HG03457 (cell line): ENCODE data around the gene PCDHGA1.
A peak's percentile ranks its signal among the peaks of the same experiment; 100 is the strongest.
"Not testable (repeated sequence)": the region's sequence is repeated elsewhere in the genome, so short reads cannot be mapped to it uniquely, and the experiment has no call there.

Experiments used
- ATAC-seq: cut with Tn5 transposase; IDR thresholded peaks from one replicate; pipeline ENCODE4 v1.9.1; 2021; ENCODE audit warnings: moderate number of reproducible peaks; ENCODE audit not compliant: unreplicated experiment

PCDHGA1 gene

DNA sequence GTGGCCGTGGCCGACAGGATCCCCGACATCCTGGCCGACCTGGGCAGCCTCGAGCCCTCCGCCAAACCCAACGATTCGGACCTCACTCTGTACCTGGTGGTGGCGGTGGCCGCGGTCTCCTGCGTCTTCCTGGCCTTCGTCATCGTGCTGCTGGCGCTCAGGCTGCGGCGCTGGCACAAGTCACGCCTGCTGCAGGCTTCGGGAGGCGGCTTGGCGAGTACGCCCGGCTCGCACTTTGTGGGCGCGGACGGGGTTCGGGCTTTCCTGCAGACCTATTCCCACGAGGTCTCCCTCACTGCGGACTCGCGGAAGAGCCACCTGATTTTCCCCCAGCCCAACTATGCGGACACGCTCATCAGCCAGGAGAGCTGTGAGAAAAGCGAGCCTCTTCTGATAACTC lies 15.7 kb downstream of the PCDHGA1 start:
- not testable (repeated sequence) for ATAC-seq

DNA sequence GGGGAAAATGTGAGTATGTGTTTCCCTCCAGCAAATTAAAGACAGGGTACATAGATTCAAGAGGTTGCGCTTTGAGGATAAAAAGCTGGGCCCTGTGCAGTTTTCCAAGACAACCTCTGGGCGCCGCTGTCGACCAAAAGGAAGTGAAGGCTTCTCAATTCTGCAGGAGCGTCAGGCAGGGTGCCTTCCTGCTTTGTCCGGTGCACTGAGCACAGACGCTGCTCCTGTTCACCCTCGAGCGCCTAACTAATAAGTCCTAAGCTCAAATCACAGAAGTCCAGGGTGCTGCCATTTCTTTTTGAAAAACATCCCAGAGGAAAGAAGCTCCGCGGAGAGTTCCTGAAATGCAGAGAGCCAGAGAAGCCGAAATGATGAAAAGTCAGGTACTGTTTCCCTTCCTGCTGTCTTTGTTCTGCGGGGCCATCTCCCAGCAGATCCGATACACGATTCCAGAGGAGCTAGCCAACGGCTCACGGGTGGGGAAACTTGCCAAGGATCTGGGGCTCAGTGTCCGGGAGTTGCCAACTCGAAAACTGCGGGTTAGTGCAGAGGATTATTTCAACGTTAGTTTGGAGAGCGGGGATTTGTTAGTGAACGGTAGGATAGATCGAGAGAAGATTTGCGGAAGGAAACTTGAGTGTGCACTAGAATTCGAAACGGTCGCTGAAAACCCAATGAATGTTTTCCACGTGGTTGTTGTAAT lies 19.8 kb downstream of the PCDHGA1 start, which contains the start of gene PCDHGB1:
Gene PCDHGB1, plus strand, starts transcription at position 183 of the 703 bp plus-strand sequence. Its CDS starts 162 bp downstream, at position 345.
- no peak for ATAC-seq

DNA sequence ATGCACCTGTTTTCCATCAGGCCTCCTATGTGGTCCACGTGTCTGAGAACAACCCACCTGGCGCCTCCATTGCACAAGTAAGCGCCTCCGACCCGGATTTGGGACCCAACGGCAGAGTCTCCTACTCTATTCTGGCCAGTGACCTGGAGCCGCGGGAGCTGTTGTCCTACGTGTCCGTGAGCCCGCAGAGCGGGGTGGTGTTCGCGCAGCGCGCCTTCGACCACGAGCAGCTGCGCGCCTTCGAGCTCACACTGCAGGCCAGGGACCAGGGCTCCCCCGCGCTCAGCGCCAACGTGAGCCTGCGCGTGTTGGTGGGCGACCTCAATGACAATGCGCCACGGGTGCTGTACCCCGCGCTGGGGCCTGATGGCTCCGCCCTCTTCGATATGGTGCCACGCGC lies 21.3 kb downstream of the PCDHGA1 start:
- ATAC-seq, result no peak

- no peak for ATAC-seq
Observed at GRCh38 chr5:141354900-141355469, 24.7 kb downstream of the PCDHGA1 start, which contains the start of gene PCDHGA4. Gene PCDHGA4 (plus strand): TSS chr5:141355021. CDS start chr5:141355108, 87 bp downstream.

DNA sequence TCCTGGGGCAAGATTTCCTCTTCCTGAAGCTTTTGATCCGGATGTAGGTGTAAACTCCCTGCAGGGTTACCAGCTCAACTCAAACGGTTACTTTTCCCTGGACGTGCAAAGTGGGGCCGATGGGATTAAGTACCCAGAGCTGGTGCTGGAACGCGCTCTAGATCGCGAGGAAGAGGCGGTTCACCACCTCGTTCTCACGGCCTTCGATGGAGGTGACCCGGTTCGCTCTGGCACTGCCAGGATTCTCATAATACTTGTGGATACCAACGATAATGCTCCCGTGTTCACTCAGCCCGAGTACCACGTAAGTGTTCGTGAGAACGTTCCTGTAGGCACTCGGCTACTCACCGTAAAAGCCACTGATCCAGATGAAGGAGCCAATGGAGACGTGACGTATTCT lies 25.3 kb downstream of the PCDHGA1 start:
- no peak for ATAC-seq

DNA sequence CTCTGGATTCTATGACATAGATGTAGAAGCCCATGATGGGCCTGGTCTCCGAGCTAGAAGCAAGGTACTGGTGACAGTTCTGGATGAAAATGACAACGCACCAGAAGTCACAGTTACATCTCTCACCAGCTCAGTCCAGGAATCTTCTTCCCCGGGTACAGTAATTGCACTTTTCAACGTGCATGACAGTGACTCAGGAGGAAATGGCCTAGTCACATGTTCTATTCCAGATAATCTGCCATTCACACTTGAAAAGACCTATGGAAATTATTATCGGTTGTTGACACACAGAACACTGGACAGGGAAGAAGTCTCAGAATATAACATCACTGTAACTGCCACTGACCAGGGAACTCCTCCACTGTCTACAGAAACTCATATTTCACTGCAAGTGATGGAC lies 25.8 kb downstream of the PCDHGA1 start:
- ATAC-seq, result no peak

DNA sequence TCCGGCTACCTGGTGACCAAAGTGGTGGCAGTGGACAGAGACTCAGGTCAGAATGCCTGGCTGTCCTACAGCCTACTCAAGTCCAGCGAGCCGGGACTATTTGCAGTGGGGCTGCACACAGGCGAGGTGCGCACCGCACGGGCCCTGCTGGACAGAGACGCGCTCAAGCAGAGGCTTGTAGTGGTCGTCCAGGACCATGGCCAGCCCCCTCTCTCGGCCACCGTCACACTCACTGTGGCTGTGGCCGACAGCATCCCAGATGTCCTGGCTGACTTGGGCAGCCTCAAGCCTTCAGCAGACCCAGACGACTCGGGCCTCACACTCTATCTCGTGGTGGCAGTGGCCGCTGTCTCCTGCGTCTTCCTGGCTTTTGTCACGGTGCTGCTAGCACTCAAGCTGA lies 26.6 kb downstream of the PCDHGA1 start:
- no peak for ATAC-seq

- no peak for ATAC-seq
Observed at GRCh38 chr5:141359790-141360426, 29.6 kb downstream of the PCDHGA1 start, which contains the start of gene PCDHGB2. Gene PCDHGB2 (plus strand): TSS chr5:141359994. CDS start chr5:141360136, 142 bp downstream.

- ATAC-seq, result no peak
Observed at GRCh38 chr5:141360685-141361084, 30.4 kb downstream of the PCDHGA1 start.

DNA sequence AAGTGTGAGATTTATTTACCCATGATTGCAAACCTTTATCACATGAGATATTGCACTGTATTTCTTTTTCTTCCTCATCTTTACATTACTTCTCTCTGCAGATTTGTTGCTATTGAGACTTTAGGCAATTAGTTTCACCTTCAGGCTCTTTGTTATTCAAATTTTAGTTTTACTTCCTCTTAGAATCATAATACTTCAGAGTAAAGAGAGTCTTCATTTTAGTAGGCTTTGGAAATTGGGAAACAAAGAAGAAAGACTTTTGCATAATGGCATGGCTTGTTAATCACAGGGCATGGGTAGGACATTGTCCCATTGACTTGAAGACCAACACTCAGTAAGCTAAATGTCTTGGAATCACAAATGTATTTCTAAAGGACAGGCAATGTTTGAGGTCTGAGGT lies 32.4 kb downstream of the PCDHGA1 start:
- no peak for ATAC-seq

DNA sequence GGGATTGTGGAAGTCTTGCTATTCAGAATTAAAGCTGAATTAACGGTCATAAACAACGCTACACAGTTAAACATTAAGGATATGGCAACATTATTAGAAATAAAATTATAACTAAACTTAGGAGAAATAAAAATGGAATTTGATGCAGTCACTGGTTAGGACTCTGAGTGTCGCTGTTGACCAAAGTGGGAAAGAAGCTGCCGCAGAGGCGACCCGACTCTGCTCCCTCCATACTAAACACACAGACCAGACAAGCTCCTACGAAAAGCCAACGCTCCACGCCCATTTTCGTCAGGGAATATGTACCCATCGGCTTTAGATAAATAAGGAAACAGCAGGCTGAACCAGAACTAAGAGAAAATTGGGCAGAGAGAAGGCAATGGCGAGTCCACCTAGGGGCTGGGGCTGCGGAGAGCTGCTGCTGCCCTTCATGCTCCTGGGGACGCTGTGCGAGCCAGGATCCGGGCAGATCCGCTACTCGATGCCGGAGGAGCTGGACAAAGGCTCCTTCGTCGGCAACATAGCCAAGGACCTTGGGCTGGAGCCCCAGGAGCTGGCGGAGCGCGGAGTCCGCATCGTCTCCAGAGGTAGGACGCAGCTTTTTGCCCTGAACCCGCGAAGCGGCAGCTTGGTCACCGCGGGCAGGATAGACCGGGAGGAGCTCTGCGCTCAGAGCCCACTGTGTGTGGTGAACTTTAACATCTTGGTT lies 33.8 kb downstream of the PCDHGA1 start, which contains the start of gene PCDHGA5:
Gene PCDHGA5, plus strand, starts transcription at position 211 of the 709 bp plus-strand sequence. Its CDS starts 169 bp downstream, at position 380.
- no peak for ATAC-seq

DNA sequence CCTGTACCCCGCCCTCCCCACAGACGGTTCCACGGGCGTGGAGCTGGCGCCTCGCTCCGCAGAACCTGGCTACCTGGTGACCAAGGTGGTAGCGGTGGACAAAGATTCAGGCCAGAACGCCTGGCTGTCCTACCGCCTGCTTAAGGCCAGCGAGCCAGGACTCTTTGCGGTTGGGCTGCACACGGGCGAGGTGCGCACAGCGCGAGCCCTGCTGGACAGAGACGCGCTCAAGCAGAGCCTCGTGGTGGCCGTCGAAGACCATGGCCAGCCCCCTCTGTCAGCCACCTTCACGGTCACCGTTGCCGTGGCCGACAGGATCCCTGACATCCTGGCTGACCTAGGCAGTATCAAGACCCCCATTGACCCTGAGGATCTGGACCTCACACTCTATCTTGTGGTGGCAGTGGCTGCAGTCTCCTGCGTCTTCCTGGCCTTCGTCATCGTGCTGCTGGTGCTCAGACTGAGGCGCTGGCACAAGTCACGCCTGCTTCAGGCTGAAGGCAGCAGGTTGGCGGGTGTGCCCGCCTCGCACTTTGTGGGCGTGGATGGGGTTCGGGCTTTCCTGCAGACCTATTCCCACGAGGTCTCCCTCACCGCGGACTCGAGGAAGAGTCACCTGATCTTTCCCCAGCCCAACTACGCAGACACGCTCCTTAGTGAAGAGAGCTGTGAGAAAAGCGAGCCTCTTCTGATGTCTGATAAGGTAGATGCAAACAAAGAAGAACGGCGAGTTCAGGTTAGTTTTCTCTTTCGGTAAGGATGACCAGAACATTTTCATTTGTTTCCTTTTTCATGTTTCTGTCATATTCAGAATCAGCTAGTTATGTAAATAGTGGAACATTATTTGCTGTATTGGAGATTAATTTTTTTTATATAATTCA lies 35.9 kb downstream of the PCDHGA1 start:
- ATAC-seq, result no peak

GRCh38 chr5:141369994-141370848 lies 39.9 kb downstream of the PCDHGA1 start, which contains the start of gene PCDHGB3:
Gene PCDHGB3 (plus strand): TSS chr5:141370242. CDS start chr5:141370395, 153 bp downstream.
- peak; percentile 59 for ATAC-seq

GRCh38 chr5:141371572-141372475 lies 41.5 kb downstream of the PCDHGA1 start:
- no peak for ATAC-seq

DNA sequence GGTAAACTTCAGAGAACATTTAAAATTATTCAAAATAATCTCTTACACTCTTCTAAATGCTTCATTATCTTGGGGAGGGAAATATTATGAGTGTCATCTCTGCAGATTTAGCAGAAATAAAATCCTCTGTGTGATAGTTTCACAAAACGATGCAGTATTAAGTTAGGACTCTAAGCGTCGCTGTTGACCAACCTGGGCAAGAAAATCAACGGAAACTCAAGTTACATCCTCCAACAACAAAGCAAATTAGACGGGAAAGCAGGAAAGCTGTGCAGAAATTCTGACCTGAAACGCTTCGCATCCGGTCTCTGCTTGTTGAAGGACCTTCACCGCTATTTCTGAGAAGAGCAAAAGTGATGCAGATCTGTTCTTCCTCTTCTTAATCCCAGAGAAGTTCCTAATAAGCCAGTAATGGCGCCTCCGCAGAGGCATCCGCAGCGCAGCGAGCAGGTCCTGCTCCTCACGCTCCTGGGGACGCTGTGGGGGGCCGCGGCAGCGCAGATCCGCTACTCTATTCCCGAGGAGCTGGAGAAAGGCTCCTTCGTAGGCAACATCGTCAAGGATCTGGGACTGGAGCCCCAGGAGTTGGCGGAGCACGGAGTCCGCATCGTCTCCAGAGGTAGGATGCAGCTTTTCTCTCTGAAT lies 43.5 kb downstream of the PCDHGA1 start, which contains the start of gene PCDHGA6:
Gene PCDHGA6, plus strand, starts transcription at position 219 of the 645 bp plus-strand sequence. Its CDS starts 193 bp downstream, at position 412.
- no peak for ATAC-seq

DNA sequence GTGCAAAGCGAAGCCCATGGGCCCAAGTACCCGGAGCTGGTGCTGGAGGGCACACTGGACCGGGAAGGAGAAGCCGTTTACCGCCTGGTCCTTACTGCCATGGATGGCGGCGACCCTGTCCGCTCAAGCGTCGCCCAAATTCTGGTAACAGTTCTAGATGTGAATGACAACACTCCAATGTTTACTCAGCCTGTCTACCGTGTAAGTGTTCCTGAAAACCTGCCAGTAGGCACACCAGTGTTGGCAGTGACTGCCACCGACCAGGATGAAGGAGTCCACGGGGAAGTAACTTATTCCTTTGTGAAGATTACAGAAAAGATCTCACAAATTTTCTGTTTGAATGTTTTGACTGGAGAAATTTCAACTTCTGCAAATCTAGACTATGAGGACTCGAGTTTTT lies 44.3 kb downstream of the PCDHGA1 start:
- no peak for ATAC-seq

DNA sequence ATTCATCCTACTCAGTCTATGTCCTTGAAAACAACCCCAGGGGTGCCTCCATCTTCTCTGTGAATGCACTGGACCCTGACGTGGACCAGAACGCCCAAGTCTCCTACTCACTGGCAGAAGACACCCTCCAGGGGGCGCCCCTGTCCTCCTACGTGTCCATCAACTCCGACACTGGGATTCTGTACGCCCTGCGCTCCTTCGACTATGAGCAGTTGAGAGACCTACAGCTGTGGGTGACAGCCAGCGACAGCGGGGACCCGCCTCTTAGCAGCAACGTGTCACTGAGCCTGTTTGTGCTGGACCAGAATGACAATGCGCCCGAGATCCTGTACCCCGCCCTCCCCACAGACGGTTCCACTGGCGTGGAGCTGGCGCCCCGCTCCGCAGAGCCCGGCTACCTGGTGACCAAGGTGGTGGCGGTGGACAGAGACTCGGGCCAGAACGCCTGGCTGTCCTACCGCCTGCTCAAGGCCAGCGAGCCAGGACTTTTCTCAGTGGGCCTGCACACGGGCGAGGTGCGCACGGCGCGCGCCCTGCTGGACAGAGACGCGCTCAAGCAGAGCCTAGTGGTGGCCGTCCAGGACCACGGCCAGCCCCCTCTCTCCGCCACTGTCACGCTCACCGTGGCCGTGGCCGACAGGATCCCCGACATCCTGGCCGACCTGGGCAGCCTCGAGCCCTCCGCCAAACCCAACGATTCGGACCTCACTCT lies 45.3 kb downstream of the PCDHGA1 start:
- not testable (repeated sequence) for ATAC-seq
